GM12891 (cell line): Measurements from ENCODE around the gene TSHZ2.
"Not testable (repeated sequence)": the region's sequence is repeated elsewhere in the genome, so short reads cannot be mapped to it uniquely, and the experiment has no call there.

Experiments used
- PAX5 ChIP-seq: IDR thresholded peaks from 2 replicates; pipeline ENCODE4 v1.6.1; 2011; ENCODE audit warnings: low read length, moderate library complexity, mild to moderate bottlenecking; ENCODE audit not compliant: insufficient read depth, severe bottlenecking
- POLR2A ChIP-seq: IDR thresholded peaks from 2 replicates; pipeline ENCODE4 v1.6.1; 2011; ENCODE audit warnings: low read depth, low read length, control low read depth
- POLR2AphosphoS5 ChIP-seq: IDR thresholded peaks from 2 replicates; pipeline ENCODE4 v1.6.1; 2011; ENCODE audit warnings: low read depth, low read length, control low read depth
- POU2F2 ChIP-seq: IDR thresholded peaks from 2 replicates; pipeline ENCODE4 v1.6.1; 2011; ENCODE audit warnings: low read depth, mild to moderate bottlenecking, control low read depth, low read length, moderate library complexity
- SPI1 ChIP-seq: IDR thresholded peaks from 2 replicates; pipeline ENCODE4 v1.6.1; 2011; ENCODE audit warnings: low read depth, low read length, control low read depth

GRCh38 chr20:53504106-53504505 is 531.9 kb downstream of the TSHZ2 start:
- TF ChIP-seq POLR2A, POLR2AphosphoS5, POU2F2, SPI1, PAX5: not testable (repeated sequence)
